Astrocyte of the spinal cord (primary cell): ENCODE results near the gene BHLHA9.

ENCODE experiments used
- DNase-seq: peaks from one replicate; pipeline ENCODE4 v3.0.0; 2011; ENCODE audit warnings: low read depth, low spot score
- H3K4me3 ChIP-seq: 2 replicates; pipeline ENCODE4 v1.5.1; 2011; ENCODE audit warnings: low read depth, mild to moderate bottlenecking, low read length, moderate library complexity
- in situ Hi-C: cut with HindIII; loops from 2 replicates; pipeline ENCODE4 v1.10.0; 2017; ENCODE audit warnings: low sequenced_read_pairs
- TF ChIP-seq, protein P1 (sequence below): IDR thresholded peaks from 2 replicates; pipeline ENCODE4 v1.5.1; 2012; ENCODE audit warnings: low read depth, mild to moderate bottlenecking, low read length, inconsistent platforms

The BHLHA9 gene

DNA sequence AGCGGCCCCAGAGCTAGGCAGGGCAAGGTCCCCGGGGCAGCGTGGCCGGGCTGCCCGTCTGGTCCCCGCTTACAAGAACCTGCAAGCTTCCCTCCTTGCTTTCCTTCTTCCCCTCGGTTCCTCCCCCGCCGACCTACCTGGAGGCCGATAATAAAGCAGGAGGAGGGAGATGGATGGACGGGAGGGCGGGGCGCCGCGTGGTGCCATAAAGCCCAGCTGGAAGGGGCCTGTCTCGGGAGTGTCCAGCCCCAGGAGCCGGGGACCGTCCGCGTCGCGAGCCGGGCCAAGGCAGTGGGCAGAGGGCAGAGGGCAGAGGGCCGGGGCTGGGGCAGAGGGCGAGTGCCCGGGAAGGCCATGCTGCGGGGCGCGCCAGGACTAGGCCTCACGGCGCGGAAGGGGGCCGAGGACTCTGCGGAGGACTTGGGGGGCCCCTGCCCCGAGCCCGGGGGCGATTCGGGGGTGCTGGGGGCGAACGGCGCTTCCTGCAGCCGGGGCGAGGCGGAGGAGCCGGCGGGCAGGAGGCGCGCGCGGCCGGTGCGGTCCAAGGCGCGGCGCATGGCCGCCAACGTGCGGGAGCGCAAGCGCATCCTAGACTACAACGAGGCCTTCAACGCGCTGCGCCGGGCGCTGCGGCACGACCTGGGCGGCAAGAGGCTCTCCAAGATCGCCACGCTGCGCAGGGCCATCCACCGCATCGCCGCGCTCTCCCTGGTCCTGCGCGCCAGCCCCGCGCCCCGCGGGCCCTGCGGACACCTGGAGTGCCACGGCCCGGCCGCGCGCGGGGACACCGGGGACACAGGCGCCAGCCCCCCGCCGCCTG lies at the start of gene BHLHA9:
TSS of gene BHLHA9 (plus strand) at position 235 of the 820 bp plus-strand sequence. CDS start at position 355, 120 bp downstream.
- no peak within 1 kb of the TSS for H3K4me3 ChIP-seq
- in situ Hi-C loops: no loop called here
- TF ChIP-seq, protein P1, sequence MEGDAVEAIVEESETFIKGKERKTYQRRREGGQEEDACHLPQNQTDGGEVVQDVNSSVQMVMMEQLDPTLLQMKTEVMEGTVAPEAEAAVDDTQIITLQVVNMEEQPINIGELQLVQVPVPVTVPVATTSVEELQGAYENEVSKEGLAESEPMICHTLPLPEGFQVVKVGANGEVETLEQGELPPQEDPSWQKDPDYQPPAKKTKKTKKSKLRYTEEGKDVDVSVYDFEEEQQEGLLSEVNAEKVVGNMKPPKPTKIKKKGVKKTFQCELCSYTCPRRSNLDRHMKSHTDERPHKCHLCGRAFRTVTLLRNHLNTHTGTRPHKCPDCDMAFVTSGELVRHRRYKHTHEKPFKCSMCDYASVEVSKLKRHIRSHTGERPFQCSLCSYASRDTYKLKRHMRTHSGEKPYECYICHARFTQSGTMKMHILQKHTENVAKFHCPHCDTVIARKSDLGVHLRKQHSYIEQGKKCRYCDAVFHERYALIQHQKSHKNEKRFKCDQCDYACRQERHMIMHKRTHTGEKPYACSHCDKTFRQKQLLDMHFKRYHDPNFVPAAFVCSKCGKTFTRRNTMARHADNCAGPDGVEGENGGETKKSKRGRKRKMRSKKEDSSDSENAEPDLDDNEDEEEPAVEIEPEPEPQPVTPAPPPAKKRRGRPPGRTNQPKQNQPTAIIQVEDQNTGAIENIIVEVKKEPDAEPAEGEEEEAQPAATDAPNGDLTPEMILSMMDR: no peak
- no peak for DNase-seq

GRCh38 chr17:1221209-1221608 lies 49.0 kb upstream of the BHLHA9 start:
- H3K4me3 ChIP-seq: no peak overlapping the region
- TF ChIP-seq, protein P1: no peak
- DNase-seq: no peak
- in situ Hi-C loops: no loop called here

DNA sequence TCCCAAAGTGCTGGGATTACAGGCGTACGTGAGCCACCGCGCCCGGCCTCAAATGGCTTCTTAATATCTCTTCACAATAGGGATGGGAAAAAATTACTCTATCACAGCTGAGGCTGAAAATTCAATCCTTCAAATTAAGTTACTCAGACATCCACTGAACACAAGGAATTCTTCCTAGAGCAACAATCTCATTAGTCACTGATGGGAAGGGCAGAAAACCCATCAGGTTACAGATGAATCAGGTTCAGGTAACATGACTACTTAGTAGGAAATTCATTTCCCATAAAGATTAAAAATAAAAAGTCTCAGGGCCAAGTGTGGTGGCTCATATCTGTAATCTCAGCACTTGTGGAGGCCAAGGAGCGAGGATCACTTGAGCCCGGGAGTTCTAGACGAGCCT lies 47.9 kb upstream of the BHLHA9 start:
- no peak overlapping the region for H3K4me3 ChIP-seq
- DNase-seq: no peak
- in situ Hi-C loops: no loop called here
- TF ChIP-seq, protein P1: no peak

GRCh38 chr17:1223662-1224061 lies 46.6 kb upstream of the BHLHA9 start:
- in situ Hi-C loops: no loop called here
- no peak for DNase-seq
- TF ChIP-seq, protein P1: no peak
- no peak overlapping the region for H3K4me3 ChIP-seq

GRCh38 chr17:1224330-1224729 lies 45.9 kb upstream of the BHLHA9 start:
- TF ChIP-seq, protein P1: no peak
- in situ Hi-C loops: no loop called here
- no peak overlapping the region for H3K4me3 ChIP-seq
- no peak for DNase-seq

DNA sequence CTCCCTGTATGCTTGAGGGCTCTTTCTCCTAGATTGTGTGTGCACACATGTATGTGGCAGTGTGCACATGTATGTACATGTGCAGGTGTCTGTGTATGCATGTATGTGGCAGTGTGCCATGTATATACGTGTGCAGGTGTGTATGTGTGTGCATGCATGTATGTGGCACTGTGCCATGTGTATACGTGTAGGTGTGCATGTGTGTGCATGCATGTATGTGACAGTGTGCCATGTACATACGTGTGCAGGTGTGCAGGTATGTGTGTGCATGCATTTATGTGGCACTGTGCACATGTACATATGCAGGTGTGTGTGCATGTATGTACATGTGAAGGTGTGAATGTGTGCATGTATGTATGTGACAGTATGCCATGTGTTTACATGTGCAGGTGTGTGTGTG lies 43.9 kb upstream of the BHLHA9 start:
- DNase-seq: no peak
- H3K4me3 ChIP-seq: no peak overlapping the region
- in situ Hi-C loops: no loop called here
- TF ChIP-seq, protein P1: no peak
